Measurements from ENCODE around the gene ABLIM1.

DNA sequence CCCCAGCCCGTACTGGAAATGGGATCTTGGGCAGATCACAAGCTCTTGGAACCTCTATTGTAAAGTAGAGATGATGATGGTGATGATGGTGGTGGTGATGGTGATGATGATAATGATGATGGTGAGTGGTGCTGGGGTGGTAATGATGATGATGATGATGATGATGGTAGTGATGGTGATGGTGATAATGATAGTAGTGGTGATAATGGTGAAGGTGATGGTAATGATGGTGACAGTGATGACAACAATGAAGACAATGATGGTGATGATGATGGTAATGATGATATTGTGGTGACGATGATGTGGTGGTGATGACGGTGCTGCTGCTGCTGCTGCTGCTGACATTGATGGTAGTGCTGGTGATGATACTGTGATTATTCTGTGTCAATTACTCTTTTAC lies 162.8 kb downstream of the ABLIM1 start:
- TF ChIP-seq ZKSCAN8 (CRISPR knock-in tag; IDR thresholded peaks at IDR 0.05; ENCODE audit: borderline replicate concordance) (no peak), SMARCE1 (IDR thresholded peaks at IDR 0.05; ENCODE audit: borderline replicate concordance) (no peak), EZH2 (conservative IDR thresholded peaks at IDR 0.05; ENCODE audit: low read depth, low read length) (no peak), POLR2A (IDR thresholded peaks at IDR 0.05; ENCODE audit: insufficient read depth in 1 of 2, low read depth in 2 of 2, low read length in 2 of 2) (no peak), JUND (CRISPR knock-in tag; IDR thresholded peaks at IDR 0.05) (no peak)
- TF ChIP-seq, protein P1, sequence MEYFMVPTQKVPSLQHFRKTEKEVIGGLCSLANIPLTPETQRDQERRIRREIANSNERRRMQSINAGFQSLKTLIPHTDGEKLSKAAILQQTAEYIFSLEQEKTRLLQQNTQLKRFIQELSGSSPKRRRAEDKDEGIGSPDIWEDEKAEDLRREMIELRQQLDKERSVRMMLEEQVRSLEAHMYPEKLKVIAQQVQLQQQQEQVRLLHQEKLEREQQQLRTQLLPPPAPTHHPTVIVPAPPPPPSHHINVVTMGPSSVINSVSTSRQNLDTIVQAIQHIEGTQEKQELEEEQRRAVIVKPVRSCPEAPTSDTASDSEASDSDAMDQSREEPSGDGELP (IDR thresholded peaks at IDR 0.05; ENCODE audit: borderline replicate concordance, low read depth) = no peak
- TF ChIP-seq, protein P2, sequence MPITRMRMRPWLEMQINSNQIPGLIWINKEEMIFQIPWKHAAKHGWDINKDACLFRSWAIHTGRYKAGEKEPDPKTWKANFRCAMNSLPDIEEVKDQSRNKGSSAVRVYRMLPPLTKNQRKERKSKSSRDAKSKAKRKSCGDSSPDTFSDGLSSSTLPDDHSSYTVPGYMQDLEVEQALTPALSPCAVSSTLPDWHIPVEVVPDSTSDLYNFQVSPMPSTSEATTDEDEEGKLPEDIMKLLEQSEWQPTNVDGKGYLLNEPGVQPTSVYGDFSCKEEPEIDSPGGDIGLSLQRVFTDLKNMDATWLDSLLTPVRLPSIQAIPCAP (CRISPR knock-in tag; IDR thresholded peaks at IDR 0.05; ENCODE audit: low read depth) = no peak
- TF ChIP-seq, protein P3, sequence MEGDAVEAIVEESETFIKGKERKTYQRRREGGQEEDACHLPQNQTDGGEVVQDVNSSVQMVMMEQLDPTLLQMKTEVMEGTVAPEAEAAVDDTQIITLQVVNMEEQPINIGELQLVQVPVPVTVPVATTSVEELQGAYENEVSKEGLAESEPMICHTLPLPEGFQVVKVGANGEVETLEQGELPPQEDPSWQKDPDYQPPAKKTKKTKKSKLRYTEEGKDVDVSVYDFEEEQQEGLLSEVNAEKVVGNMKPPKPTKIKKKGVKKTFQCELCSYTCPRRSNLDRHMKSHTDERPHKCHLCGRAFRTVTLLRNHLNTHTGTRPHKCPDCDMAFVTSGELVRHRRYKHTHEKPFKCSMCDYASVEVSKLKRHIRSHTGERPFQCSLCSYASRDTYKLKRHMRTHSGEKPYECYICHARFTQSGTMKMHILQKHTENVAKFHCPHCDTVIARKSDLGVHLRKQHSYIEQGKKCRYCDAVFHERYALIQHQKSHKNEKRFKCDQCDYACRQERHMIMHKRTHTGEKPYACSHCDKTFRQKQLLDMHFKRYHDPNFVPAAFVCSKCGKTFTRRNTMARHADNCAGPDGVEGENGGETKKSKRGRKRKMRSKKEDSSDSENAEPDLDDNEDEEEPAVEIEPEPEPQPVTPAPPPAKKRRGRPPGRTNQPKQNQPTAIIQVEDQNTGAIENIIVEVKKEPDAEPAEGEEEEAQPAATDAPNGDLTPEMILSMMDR (CRISPR knock-in tag; IDR thresholded peaks at IDR 0.05) = no peak
- TF ChIP-seq, protein P4, sequence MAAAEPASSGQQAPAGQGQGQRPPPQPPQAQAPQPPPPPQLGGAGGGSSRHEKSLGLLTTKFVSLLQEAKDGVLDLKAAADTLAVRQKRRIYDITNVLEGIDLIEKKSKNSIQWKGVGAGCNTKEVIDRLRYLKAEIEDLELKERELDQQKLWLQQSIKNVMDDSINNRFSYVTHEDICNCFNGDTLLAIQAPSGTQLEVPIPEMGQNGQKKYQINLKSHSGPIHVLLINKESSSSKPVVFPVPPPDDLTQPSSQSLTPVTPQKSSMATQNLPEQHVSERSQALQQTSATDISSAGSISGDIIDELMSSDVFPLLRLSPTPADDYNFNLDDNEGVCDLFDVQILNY (CRISPR knock-in tag; conservative IDR thresholded peaks at IDR 0.05) = no peak
- TF ChIP-seq, protein P5, sequence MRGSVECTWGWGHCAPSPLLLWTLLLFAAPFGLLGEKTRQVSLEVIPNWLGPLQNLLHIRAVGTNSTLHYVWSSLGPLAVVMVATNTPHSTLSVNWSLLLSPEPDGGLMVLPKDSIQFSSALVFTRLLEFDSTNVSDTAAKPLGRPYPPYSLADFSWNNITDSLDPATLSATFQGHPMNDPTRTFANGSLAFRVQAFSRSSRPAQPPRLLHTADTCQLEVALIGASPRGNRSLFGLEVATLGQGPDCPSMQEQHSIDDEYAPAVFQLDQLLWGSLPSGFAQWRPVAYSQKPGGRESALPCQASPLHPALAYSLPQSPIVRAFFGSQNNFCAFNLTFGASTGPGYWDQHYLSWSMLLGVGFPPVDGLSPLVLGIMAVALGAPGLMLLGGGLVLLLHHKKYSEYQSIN (CRISPR knock-in tag; IDR thresholded peaks at IDR 0.05; ENCODE audit: borderline replicate concordance) = no peak
- TF ChIP-seq, protein P6, sequence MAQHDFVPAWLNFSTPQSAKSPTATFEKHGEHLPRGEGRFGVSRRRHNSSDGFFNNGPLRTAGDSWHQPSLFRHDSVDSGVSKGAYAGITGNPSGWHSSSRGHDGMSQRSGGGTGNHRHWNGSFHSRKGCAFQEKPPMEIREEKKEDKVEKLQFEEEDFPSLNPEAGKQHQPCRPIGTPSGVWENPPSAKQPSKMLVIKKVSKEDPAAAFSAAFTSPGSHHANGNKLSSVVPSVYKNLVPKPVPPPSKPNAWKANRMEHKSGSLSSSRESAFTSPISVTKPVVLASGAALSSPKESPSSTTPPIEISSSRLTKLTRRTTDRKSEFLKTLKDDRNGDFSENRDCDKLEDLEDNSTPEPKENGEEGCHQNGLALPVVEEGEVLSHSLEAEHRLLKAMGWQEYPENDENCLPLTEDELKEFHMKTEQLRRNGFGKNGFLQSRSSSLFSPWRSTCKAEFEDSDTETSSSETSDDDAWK (CRISPR knock-in tag; IDR thresholded peaks at IDR 0.05) = no peak

Data from HepG2 (cell line).